Activated CD4-positive, alpha-beta T cell treated with anti-CD3 and anti-CD28 coated beads, Interleukin-2, amount 50 U/mL, for 4 hours (primary cell): ENCODE measurements around the gene GATA2.

Experiments used
- DNase-seq, 2 experiments: peaks; one replicate each; pipeline ENCODE4 v3.0.0-alpha.2; 2020

GATA2 gene

DNA sequence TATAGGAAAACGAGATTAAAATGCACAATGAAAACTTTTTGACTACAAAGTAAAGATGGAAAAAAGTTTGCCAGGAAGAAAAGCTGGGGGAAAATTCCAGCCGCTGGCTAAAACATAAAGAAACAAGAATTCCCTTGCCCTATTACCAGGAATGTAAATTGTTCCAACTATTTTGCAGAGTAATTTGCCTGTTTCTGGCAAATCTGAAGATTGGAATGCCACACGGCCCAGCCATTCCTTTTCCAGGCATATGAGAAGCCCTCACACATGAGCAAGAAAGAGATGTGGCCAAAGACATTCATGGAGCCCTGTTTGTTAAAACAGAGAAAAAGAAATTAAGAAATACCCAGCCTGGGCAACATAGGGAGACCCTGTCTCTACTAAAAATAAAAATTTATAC, 8.4 kb upstream of the GATA2 start:
- DNase-seq, result no peak

DNA sequence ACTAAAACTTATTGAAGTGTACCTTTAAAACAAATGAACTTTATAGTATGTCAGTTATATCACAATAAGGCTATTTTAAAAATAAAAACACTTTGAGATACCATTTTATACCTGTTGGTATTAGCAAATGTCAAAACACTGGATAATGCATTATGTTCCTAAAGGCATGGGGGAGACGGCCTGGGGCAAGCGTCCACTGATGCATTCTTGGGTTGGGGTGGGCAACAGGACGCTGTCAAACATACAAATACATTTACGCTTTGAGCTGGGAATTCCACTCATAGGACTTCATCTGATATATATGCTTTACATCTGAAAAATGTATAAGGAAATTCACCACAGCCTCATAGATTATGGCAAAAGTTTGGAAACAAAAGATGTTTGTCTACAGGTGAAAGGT, 7.6 kb upstream of the GATA2 start:
- no peak for DNase-seq

DNA sequence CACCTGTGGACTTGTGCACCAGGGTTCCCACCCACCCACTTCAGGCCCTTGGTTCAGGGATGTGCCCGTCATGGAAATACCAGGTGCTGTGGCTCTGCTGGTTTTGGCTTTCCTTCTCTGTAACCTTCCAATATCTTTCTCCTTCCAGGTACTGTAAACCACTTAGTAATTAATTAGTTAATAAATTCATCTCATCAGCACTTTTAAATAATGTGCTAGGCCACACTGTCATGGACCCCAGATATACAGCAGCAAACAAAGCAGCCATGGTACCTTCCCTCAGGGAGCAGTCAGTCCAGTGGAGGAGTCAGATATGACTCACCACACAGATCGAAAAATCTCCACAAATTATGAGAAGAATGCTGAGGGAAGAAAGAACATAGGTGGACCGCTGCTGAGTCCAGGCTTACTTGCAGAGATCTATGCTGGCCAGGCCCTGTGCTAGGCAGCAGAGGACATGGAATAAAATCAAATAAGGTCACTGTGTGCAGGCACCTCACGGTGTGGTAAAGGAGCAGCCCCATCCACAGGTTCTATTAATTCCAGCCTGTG, 6.8 kb upstream of the GATA2 start:
- DNase-seq, result no peak

DNA sequence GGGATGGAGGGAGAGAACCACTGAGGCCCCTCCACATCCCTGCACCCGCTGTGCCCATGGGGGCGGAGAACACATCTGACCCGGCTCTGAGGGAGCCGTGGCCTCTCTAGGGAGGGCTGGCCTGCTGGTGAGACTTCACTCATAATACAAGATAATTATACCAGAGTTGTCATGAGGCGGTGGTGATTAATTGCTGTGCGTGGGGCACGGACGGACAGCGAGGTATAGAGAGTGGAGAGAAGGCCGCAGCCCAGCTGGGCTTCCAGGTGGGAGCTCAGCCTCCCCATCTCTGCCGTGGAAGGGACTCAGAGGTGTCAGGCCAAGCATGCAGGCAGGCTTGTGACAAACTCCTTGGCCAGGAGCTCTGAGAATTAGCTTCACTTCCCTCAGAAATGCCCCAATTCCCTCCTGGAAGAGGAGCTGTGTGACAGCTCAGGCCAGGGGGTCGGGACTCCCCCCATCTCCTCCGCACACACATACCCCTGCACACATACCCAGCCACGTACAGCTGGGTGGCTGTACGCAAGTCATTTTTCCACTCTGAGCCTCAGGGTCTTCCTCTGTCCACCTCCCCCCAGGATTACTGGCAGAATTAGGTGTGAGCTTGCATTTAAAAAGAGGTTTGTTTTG, 6.0 kb upstream of the GATA2 start:
- no peak for DNase-seq

DNA sequence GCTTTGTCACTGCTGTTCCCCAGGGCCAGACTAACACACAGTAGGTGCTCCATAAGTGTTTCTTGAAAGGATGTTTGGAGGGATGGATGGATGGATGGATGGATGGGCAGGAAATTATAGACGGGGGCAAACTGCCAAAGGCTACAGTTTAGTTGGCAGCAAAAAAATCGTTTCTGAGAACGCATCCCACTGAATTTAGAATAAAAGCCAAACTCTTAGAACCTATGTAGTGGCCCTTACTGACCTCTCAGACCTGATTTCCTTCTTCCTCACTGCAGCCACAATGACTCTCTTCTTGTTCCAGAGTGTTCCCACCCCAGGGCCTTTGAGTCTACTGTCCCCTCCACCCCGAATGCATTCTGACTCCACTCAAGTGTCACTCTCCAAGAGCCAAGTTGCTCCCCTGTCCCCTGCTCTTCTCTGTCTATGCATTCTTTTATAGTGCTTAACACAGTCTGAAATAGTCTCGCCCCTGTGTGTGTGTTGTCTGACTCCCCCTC, 5.2 kb upstream of the GATA2 start:
- no peak for DNase-seq

DNA sequence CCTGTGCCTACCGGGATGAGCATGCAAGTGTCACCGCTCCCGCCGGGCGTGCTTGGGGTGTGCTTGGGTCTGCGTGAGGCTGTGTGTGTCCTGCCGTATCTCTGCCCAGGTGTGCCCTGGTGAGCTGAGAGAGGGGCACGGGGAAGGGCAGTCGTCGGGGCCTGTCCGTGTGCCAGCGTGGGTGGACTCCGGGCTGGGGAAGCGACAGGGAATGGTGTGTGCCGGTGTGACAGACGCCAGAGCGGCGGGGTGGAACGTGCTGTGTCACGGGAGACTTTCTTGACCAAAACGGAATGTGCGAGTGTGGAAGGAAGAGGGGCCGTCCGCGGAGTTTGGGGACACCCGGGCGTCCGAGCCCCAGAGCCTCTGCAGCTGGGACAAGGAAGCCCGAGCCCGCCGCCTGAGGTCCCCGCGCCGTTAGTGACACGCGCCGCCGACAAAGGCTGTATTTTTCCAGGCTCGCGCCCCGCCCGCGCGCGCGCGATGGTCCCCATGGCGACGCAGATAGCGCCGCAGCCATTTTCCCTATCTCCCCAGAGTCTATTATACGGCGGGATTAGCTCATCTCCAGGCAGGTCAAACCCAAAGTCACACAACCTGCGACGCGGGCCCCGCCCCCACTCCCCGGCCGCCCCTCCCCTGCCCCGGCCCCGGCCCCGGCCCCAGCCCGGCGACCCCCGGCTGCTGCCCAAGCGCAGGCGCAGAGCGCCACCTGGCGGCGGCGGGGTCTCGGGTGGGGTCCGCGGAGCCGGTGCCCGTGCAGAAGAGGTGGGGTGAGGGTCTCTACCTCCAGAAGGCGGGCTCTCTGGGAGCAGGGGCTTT, 4.5 kb upstream of the GATA2 start:
- peak; percentile 66 to 67 for DNase-seq

DNA sequence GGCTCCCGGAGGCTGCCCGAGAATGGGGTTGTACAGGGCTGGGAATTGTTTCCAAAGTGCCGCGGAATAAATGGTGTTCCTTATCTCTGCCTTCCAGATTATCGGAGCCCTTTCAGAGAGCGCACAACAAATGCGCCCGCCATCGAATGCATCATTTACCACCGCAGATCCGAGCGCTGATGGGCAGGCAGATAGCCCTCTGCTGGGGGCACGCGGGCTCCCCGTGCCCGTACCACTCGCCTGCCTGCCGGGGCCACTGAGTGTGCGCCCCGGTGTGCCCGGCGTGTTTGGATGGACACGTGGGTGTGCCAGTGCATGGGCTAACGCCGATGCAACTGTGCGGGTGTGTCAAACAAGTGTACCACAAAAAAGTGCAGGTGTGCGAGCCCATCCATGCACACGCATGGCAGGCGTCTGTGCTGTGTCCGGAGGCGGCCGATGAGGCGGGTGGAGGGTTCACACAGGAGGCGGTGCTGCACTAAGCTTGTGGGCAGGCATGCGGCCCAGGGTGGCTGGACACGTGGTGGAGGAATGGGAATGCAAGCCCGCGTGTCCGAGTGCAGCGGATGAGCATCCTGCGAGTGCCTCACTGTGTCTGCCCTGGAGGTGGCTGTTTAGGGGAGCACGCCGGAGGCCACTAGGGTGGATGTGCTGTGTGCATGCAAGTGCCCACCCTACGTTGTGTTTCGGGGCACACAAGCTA, 3.8 kb upstream of the GATA2 start:
- DNase-seq, result no peak

DNA sequence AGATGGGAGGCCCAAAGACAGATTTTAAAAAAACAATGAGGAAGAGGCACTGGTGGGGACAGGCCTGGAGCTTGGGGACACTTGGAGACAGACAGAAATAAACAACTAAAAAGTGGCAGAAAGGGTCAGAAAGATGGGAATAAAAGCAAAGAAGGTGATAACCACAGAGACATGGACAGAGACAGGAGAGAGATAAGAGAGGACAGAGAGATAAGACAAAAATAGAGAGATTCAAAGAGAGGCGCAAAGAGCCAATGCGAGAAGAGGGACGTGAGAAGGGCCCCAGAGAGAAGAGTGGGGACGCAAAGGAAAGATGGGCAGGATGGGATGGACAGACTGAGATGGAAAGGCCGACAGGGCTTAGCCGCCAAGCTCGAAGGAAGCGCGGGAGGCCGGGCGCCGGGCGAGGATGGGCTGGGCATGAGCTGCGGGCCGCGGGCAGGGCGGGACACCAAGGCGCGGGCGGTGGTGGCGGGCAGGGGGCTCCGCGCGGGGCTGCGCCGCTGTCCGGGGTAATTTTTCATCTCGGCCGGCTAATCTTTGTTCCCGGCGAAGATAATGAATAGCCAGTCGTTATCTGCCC, 3.1 kb upstream of the GATA2 start:
- no peak for DNase-seq

DNA sequence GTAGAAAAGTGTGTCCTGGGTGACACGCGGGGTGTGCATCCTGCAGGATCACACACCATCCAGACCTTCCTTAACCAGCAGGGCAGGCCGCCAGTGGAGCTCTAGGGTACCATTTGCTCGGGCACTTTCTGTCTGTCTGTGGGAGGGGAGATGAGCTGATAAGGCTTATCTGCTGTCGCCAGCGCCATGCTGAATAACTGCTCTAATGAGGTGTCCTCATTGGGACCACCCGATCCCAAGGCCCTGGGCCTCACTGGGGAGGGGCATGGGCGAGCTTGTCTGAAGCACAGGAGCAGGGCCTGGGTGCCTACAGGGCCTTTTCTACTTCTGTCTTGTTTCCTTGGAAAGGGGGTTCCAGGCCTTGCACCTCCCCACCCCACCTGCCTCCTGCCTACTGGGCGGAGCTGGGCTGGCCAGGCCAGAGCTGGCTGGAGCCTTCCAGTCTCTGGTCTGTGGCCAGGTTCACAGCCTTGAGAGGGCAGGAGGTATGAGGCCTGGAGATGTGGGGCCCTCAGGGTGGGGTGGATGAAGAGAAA, 2.5 kb upstream of the GATA2 start:
- DNase-seq, result no peak

DNA sequence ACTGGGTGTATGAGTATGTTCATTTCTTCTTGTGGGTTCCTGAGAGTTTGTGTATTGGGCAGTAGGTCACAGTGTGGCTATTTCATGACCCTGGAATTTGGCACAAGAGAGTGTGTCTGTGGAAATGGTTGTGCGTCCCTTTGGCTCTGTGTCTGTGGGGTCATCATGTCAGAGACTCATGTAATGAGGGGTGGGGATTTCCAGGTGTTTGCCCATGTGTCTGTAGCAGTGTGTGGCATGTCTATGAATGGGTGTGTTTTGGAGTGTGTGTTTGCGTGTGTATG, 1.3 kb upstream of the GATA2 start:
- no peak for DNase-seq

DNA sequence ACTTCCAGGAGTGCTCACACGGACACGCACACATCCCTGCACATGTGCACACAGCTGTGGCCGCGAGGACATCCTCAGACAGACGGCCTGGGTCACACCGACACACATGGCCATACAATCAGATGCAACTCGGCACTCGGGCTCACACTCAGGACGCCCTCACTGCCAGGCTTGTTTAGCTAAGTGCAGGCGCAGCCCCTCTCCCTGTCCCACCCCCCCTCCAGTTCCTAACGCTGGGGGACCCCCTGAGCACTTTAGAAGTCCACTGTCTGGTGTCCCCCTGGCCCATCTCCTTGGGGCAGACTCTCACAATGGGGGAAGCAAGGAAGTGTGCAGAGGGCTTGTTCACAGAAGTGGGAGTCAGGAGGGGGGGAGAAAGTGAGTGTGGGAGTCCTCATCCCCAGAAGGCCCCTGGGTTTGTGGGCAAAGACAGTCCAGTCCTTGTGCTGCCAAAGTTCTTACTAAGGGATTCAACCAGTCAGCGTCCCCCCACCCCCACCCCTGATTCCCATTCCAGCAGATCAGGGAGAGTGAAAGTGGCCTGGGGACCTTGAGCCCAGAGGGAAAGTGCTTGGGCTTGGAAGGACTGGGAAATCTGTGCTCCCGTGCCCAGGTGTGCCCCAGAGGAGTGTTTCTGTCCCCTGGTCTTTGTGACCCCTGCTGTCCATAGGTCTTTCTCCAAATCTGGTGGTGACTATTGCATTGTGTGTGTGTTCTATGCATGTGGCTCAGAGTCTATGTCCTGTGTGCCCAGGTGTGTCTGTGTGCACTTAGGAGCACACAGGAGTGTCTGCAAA, 767 bp upstream of the GATA2 start:
- DNase-seq, result no peak

DNA sequence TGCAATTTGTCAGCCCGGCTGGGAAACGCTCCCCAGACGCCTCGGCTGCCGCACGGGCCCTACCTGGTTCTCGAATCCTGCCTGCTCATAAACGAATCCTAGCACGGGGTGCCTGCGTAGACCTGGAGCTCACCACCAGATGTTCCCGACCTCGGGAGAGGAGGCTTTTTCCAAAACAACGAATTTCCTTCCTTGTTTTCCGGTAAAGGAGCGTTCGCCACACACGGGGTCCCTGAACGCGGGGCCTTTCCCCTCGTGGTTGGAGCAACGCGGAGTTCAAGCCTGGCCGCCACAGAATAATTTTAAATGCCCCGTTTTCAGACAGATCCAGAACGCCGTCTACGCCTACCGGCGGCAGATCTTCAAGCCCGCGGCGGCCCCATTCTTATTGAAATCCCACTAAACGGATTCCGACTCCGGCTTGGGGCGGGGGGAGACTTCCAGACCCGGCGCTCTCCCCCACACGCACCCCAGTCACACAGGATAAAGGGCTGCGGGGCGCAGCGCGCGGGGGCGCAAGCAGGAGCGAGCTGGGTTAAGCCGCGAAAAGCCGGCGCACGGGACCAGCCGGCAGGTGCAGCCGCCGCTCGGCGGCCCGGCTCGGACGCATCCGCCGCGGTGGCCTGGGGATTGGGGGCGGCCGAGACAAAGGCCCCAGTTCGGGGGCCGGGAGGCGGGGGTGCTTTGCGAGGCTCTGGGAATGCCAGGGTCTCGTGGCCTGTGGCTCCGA, 895 bp downstream of the GATA2 start:
- no peak for DNase-seq

DNA sequence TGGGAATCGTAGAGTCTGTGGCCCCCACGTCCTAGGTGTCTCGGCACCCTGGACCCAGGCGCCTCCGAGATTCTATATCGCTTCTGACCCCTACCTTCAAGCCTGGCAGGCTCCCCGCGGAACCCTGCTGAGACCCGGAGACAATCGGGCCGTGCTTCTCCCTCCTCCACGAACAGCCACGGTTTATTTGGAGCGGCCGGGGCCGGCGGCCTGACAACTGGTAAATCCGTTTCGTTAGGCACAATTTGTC, 1.4 kb downstream of the GATA2 start:
- DNase-seq, result no peak

DNA sequence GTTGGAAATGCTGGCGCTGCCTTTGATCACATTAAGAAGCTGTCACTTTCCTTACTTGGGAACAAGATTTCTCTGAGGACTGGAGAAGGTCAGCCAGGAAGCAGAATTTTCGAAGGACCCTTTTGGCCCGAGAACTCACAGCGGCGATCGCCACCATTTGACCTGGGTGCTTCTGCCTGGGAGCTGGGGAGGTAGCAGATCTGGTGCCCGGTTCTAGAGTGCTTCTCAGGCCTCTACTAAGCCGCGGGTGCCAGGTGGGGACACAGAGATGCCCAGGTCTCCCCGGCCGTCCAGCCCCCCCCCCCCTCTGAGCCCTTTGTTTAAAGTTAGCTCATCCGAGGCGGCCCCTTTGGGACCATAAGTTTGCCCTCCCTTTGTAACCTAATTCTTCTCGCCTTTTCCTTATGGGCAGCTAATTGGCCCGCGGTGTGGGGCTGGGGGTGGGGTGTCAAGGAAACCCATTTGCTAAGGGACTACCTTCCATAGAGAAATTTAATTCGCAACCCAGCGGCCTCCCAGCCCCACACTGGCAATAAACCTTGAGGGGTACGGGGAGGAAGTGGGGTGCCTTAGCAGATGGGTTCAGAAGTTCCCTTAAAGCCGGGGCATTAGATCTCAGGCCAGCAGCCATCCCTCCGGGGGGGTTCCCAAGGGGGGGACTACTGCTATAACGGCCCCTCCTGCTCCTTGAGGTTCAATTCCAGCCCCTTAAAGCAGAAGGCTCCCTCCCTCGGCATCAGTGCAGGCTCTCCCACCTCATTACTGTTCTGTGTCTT, 1.9 kb downstream of the GATA2 start:
- DNase-seq, result no peak

DNA sequence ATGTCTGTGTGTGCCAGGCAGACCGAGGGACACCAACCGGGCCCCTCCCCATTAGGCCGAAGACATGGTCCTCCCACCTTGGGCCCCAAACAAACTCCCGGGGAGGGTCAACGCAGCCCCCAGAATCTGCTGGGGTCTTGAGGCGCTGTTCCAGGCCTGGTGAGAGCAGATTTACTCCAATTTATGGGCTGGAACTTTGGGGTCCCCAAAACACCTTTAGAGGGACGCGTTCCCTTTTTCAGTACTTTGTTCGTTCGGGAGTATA, 2.4 kb downstream of the GATA2 start:
- no peak for DNase-seq

DNA sequence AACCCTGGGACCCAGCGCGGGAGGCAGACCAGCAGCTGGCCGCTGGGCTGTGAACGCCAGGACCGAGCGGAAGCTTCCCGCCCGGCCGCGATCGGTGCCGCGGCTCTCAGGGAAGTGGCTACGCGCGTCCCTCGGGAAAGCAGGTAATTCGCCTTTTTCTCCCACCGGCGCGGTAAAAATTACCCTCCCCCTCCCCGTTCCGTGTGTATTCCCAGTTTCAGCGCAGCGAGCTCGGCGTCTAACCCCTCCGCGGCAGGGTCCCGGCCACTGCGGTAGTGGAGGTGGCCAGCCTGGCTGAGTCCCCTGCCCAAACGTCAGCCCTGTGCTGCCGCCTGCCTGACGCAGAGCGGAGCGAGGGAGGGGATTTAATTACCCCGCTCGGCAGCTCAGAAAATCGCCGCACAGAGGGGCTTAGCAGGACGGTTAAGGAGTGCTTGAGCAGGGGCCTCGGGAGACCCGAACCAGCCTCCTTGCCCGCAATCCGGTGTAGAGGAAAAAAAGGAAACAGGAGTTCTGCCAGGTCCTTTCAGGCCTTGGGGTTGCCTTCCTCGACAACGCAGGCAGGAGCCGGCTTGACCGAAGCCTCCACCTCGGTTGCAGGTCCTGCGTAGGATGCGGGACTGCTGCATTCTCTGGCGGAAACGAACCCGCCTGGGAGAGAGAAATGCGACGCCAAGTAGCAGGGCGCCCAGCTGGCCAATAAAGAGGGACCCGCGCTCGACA, 2.9 kb downstream of the GATA2 start:
- DNase-seq, result no peak

DNA sequence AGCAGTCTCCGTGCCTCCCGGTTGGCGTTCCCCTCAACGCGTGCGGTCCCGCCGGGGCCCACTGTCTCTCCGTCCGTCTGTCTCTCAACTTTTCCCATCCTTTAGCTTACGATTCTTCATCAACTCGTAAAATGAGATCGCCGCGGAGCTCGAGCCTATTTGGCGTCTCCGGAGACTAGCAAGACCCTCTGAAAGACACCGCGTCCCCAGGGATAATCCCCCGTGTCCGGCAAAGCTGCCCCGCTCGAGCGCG, 3.4 kb downstream of the GATA2 start:
- no peak for DNase-seq

DNA sequence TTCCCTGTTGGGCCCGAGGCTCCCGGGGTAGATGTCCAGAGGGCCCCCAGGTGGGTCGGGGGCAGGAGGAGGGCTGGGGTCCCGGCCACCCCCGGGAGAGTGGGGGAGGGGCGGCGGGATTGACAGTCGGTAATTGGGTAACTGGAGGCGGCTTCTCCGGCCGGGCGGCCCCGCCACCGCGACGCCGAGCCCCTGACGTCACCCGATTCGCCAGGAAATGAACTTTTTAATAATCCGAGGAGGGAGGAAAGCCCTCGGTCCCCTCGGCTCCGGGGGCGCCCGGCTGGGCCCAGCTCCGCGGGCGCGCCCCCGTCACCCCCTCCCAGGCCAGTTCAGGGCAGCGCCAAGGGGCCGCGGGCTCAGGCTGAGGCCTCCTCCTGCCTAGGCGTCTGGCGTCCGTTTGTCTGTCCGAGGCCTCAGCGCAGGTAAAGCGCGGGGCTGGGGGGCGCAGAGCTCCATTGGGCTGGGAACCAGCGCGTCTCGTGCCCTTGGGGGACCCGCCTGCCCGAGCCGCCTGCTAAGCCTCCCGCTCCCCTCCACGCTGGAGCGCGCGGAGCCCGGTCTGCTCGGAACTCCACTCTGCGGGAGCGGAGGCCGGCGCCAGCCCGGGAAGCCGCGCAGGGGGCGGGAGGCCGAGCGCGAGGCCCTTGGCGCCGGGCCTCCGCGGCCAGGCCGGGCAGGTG, 3.9 kb downstream of the GATA2 start:
- DNase-seq, result no peak

DNA sequence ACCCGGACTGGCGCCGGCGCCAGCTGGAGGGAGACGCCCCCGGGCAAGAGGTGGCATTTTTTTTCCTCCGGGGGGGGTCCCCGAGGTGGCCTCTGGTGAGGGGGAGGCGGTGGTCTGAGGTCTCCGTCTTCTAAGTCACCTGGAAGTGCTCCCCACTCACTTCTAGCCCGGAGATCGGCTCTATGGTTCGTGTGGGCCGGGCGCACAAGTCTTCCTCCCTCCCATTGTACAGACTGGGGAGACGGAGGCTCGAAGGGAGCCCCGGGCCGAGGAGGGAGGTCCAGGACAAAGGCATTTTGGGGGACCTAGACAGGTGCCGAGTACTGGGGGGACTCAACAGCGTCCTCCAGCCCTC, 4.4 kb downstream of the GATA2 start:
- DNase-seq, result no peak

DNA sequence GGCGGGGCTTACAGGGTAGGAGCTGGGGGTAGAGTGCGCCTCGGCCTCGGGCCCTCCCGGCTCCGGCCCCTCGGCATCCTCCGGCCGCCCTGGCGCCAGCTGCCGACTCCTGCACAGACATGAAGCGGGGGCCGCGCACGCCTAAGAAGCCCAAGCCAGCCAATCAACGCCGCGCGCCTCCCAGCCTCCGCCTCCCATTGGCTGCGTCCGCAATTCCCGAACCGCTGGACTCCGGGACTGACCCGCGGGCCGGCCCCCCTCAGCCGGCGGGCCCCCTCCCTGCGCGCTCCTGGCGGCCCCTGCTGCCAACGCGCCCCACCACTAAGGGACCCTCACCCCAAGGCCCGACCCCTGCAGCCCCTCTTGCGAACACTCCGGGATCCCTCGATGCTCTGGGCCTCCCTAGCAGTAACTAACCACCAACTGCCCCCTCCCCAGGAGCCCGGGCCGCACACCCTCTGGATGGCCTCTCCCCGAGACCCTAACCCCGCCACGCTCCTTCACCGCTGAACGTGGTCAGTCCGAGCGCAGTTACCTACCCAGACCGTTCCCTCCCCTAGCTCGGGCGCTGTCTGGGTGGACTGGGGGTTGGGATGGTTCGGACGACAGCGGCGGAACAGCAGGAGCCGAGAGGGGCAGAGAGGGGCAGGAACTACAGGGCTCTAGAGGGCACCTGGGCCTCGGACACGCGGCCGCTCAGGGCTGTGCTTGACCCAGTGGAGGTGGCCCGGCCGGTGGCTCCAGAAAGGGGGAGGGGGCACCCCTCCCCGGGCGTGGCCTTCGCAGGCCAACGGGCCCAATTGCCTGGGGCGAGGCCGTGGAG, 5.0 kb downstream of the GATA2 start:
- DNase-seq, result no peak
